ENCODE measurements around the gene UBE2D1.

GRCh38 chr10:58404001-58404400 is 69.2 kb downstream of the UBE2D1 start:
- no peak for TF ChIP-seq YY1 (IDR thresholded peaks at IDR 0.05; ENCODE audit: insufficient read depth, insufficient read length)
- no peak for TF ChIP-seq SUZ12 (IDR thresholded peaks at IDR 0.05; ENCODE audit: extremely low read depth, insufficient read depth, insufficient read length)
- no peak for TF ChIP-seq ZNF274 (IDR thresholded peaks at IDR 0.05; ENCODE audit: low read depth, low read length)

Data from NT2/D1 (cell line).